ENCODE measurements around the gene RAB27A.

RAB27A gene

DNA sequence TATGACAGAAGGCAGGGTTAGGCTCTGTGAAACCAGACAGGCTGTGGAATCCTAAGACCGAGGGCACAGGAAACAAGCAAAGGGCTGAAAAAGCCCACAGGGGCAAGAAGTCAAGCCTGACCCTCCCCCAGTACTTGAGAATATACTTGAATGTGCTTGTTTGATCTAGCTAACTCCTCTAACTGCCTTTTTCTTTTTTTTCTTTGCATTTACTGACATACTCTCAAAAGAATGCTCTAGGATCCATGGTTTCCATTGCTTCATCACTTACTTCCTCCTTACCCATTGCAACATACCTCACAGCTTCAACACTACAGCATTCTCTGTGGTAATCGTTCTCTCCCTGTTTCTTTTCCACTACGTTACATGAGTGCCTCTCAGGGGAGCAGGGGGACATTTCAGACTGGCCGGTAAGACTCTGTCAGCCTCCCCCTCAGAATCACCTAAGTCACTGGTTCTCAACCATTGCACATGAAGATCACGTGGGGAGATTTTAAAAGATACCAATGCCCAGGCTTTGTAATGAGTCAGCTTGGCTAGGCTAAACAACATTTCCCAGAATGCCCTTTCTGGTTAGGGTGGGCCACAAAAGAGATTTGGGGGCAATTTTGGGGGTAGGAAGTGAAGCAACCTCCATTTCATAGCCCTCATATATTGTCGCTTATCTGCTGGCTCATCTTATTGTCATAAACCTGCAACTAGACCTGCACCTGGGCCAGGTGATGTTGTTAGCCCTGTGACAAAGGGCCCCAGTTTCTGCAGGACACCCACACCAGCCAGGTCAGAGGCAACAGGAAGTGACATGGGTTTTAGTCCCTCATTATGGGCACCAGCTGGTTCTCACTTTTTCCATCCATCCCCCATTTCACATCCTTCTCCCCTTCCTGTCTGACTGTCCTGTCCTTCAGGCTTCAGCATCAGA lies 68.3 kb downstream of the RAB27A start:
- peak; percentile 91 for DNase-seq

DNA sequence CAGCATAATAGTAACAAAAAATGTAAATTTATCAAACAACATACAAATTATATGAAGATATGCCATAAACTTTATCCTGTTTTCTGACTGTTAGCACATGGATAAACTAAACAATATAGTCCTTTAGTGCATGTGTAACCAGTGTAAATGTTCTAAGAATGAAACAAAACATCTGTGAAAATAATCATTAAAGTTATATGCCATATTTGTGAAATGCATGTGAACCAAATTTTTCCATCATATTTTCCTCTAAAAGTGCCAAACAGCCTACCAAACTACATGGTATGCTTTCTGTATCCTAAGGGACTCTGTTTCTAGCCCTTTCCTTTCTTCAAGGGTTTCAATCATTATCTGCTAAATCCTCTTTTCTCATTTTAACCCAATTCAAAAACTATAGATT lies 69.0 kb downstream of the RAB27A start:
- DNase-seq: no peak

DNA sequence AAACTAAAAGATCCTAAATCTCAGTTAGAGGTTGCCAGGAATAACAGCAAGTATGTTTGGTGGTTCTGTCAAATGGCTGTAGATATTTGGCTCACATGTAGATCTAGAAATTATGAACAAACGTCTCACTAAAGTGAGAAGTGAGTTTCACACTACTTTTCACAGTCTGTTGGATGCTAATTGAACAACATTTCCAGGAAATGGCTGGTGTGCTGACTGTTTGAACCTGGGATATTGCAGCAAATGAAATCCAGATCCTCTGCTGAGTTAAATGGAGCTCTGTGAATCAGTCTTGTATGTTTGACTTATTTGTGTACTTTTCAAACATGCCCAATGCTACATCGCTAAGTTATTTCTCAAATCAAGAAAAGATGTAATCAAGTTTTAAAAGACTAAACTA lies 71.6 kb downstream of the RAB27A start:
- no peak for DNase-seq

DNA sequence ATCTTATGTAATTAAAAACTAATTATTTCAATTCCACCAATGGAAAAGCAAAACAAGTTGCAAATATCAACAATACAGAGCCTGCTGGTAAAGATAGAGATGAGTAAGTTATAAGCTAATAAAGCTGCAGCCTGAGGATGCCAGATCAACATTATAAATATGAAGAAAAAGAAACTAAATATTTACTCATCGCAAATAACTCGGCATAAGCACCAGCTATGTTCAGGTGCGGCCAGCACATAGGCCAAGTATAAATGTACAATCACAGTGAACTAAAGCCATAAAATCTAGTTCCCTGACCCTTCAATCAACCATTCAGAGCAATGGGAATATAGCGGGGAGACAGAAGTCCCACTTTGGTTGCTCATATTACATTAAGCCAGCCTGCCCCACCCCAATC lies 85.1 kb downstream of the RAB27A start:
- no peak for DNase-seq

DNA sequence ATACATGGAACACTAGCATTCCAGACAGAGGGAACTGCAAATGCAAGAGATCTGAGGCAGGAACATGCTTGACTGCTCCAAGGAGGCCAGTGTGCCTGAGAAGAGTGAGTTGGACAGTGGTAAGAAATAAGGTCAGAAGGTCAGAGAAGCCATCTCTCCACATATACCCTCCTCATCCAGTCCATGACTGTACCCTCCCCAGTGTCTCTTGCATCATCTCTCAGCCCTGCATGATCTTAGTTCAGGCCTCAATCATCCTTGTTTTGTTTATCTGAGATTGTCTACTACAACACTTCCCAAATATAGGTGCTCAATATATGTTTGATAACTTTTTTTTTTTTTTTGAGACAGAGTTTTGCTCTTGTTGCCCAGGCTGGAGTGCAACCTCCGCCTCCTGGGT lies 87.4 kb downstream of the RAB27A start:
- no peak for DNase-seq

DNA sequence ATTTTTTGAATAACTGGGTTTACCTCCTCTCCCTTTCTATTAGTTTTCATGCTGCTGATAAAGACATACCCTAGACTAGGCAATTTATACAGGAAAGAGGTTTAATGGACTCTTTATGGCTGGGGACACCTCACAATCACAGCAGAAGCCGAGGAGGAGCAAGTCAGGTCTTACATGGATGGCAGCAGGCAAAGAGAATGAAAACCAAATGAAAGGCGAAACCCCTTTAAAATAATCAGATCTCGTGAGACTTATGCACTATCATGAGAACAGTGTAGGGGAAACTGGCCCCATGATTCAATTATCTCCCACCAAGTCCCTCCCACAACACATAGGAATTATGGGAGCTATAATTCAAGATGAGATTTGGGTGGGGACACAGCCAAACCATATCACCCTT lies 90.9 kb downstream of the RAB27A start:
- no peak for DNase-seq

DNA sequence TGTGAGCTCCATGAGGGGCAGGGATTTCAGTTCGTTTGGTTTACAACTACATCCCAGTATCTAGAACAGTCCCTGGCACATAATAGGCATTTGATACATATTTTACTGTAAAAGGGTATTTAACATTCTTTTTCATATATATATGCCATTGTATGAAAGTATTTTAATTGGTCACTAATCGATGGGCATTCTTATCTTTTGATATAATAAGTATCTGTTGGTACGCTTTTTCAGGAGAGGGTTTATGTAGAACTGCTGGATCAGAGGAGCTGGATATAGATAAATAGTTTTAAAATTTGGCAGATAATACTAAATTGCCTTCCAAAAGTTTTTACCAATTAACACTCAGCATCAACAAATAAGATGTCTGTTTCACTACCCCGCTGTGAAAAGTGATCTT lies 91.9 kb downstream of the RAB27A start:
- no peak for DNase-seq

DNA sequence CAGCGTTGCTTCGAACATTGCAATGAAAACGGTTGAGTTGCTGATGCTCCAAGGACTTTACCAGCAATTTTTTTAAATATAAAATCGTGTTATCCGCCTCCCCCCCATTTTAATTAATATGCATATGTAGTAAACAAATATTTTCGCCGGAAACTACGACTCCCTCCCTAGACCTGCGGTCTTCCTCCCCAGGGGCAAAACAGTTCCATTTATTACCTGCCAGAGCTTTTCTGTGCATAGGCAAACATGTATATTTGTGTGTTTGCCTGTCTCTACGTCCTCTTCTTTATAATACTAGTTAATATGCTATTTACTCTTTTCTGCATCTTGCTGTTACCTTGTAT lies 92.3 kb downstream of the RAB27A start:
- DNase-seq: no peak

DNA sequence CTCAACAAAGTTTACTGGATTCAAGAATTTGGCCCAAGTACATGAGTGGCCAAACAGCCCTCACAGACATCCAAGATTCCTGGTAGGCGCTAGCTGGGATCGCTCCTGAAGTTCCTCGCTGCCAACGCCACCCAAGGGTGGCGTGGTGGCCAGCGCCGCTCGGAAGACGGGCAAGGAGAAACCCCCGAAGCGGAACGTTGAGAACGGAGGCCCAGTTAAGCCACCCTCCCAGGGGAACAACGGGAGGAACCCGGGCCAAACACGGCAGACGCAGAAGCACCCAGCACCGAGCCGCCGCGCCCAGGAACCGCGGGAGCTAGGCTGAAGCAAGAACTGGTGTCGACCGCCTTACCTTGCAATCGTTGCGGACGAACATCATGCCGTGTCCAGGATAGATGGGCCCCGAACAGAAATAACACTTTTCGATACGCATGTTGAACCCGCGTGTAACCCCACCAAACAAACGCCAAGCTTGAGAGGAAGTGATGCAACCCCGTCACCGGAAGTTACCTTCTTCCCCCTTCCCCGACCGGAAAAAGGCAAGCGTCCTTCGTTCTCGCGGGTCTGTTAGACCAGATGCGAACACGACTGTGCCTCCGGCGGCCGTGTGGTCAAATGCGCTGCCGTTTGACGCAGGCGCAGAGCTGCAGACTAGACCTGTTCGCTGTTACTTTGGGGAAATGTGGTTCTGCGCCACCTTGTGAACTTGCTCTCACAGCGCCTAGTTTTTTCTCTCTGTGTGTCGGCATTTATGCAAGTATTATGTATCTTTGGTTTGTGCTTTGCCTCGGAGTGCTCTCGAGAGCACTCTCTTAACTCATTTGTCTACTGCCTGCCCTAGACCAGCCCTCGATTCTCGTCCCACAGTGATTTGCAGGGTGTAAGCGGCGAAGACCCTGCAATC lies 92.9 kb downstream of the RAB27A start, which contains the start of gene RSL24D1:
Gene RSL24D1, minus strand, starts transcription at position 484 of the 904 bp plus-strand sequence. Its CDS starts 51 bp downstream, at position 433.
- DNase-seq: peak; percentile 99

DNA sequence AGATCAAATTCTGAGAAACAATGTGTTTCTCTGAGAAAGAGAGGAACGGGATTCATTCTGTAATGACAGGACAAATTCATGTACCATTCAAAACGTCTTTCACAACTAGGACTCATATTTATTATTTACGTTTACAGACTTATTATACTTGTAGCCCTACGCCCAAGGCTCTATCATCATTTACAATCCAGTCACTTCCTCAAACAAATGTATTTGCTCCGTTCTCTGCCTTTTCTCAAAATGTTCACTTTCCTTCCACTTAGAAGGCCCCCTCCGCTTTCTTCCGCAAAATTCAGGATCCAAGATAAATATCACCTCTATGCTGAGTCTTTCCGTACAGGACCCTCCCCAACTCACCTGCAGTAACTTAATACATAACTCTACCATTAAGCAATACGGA lies 93.6 kb downstream of the RAB27A start:
- DNase-seq: no peak

DNA sequence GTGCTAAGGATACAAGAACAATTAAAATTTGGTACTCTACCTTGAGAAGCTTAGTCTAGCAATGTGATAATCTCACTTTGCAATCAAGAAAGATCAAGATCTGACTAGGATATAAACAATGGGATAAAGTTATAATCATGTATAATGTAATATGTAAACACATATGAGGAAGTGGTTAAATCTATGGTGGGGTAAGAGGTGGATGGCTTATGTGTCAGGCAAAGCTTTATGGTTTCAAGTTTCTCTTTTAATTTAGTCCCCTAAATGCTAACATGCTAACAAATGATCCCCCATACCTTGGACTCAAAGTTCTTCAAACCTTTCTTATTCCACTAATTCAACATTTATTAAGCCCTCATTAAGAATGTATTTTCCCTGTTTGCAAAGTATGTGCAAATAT lies 95.4 kb downstream of the RAB27A start:
- DNase-seq: no peak

DNA sequence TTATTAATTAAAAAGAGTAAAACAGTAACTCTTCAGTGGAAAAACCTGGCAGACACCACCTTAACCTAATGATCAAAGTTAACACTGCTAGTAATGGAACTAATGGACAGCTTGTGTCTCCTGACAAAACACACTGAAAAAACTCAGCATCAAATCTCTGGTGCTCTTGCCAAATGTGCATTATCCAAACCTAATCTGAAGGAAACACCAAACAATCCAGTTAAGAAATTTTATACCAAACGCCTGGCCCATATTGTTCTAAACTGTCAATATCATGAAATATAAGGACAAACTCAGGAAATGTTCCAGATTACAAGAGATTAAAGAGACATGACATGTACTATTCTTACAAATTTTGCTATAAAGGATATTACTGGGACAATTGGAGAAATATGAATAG lies 103.3 kb downstream of the RAB27A start:
- DNase-seq: no peak

DNA sequence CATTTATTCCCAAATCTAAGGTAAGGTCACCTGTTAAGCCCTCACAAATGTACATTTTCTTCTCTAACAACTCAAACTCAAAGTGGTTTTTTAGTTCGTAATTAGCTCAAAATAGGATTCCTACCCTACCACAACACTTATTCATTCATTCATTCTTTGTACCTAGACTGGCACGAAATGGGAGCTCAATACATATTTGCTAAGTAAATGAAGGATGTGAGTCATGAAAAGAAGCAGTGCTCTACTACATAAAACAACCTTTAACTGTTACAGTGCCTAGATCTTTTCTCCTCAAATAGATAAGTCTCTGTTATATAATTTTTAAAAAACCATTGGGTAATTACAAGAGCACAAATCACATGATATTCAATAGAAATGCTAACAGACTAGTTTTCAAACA lies 105.9 kb downstream of the RAB27A start:
- no peak for DNase-seq

DNA sequence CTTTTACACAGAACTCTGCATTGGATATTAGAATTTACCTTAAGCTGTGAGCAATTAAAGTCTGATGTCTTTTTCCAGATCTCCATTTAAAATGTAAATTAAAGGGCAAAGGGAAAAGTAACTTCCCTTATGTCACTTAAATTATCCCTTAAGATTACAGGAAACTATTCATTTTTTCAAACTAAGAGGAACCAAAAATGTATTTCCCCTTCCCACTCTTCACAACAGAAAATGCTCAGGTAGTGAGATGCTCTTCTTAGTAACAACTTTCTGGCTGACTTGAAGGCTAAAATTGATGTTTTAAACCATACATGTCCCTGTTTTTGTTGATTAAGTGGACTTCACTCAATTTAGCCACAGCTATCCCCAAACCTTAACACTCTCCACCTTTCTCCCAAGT lies 110.5 kb downstream of the RAB27A start:
- no peak for DNase-seq

DNA sequence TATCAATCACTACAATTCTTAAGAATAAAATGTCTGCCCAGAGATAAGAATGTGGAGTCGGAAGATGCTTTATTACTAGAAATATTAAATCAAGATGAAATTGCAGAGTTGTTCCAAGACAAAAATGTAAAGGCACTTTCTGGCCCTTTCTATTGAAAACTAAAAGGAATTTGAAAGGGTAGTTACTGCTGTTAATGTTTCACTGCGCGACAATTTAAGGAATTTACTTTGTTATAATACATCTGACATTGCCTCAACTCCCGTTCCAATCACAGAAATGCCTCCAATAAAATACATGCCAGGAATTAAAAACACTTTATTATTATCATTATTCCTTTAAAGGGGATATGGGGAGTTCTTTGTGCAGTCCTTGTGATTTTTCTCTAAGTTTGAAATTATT lies 119.3 kb downstream of the RAB27A start:
- peak; percentile 8 for DNase-seq

DNA sequence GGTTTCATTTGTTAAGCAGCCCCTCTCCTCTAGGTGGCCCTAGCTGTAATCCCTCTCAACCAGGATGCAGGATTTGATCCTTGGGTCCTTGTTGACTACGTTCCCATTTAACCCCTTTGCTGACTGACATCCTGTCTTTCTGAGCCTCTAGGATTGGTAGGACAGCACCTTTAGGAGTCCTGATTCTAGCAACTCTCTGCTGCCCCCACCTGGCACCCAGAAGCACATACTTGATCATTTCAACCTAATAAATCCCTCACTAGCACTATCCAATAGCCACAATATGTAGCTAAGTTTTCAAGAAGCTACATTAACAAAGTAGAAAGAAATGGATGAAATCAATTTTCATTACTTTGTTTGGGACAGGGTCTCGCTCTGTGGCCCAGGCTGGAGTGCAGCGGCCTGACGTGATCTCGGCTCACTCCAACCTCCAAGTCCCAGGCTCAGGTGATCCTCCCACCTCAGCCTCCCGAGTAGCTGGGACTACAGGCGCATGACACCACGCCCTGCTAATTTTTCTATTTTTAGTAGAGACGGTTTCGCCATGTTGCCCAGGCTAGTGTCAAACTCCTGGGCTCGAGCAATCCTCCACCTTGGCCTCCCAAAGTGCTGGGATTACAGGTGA lies 121.2 kb downstream of the RAB27A start:
- peak; percentile 63 for DNase-seq

DNA sequence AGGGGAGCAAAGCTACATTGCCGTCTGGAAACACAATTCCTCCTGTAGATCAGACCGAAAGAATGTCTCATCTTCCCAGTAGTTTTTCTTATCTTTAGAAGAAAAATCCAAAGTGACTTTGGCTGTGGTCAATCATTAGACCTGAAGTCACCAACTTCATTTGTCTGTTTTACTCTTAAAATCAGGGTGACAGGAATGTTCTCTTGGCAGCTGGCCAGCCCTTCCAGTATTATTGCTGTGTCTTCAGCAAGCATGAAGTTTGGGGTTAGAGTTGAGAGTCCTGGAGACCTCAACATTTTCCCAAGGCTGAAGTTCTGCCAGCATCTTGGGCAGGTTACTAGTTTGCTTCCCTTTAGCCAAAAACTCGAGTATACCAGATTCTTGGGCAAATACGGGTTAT lies 125.3 kb downstream of the RAB27A start:
- DNase-seq: no peak

All from fibroblast of skin of scalp (primary cell).